NCI-H1436 treated with DMSO at 0.1 percent for 48 hours (cell line): ENCODE measurements around the gene CFDP1.
"Not testable (repeated sequence)": the region's sequence is repeated elsewhere in the genome, so short reads cannot be mapped to it uniquely, and the experiment has no call there.

ENCODE experiments used
- DNase-seq: peaks from one replicate; lab custom pipeline; 2025; lab: John Stamatoyannopoulos, UW

Gene CFDP1

GRCh38 chr16:75432828-75433731 is at the start of gene CFDP1:
Gene CFDP1 (minus strand): TSS chr16:75433503. CDS start chr16:75433352, 151 bp downstream.
- DNase-seq, result peak; percentile 74

GRCh38 chr16:75482434-75483205 is 49.3 kb upstream of the CFDP1 start:
- DNase-seq, result no peak

- DNase-seq, result no peak
These were observed 48.2 kb upstream of the CFDP1 start for GRCh38 chr16:75481475-75481874.

- DNase-seq, result no peak
These were observed 46.2 kb upstream of the CFDP1 start for GRCh38 chr16:75479421-75479990.

- DNase-seq, result no peak
These were observed 45.4 kb upstream of the CFDP1 start for GRCh38 chr16:75478480-75479345.

DNA sequence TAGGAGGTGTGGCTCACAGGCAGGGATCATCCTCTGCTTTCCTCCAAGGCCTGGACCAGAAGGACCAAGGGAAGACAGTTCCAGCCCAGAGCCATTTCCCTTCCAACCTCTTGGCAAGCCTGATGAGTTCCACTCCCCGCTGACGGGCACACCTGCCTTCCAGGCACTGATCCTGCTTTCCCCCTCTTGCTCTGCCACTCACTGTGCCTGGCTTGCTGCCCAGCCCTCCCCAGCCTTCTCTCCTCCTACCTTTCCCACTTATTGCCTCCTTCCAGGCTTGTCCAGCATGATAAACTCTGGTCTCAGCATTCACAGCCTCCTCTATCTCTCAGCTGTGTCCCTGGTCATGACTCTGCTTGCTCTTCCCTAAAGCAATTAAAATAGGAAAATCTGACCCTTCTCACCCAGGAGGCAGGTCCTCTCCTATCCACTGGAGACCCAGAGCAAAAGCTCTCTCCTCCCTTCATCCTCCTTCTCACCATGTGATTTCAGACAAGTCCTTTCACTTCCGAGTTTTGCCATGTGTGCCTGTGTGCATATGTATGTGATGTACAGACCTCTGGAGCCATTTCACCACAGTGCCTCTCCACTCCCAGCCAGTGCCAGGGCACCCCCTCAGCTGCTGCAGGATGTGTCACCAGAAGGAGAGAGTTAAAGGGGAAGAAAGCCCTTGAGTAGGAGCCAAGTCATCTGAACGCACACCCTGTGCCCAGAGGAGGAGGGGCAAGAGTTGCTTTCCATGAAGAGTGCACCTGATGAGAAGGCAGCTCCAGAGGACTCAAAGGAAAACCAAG is 44.6 kb upstream of the CFDP1 start:
- no peak for DNase-seq

GRCh38 chr16:75476817-75477216 is 43.5 kb upstream of the CFDP1 start:
- no peak for DNase-seq

DNA sequence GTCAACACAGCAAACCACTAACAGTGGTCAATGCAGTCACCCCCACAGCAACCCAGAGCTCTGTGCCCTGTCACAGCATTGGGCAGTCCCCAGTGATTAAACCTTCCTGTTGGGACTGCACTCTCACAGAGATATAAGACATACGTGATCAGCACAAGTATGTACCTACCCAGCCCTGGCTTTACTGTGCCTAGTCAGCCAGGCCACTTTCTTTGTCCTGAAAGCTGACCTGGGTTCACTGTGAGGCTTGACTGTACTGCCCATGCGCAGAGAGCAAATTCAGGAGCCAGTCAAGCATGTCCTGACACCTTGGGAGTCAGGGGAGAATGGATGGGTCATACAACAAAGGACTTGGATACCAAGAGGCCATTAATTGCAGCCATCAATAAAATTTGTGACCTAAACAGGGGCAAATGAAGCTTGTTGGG is 42.1 kb upstream of the CFDP1 start:
- no peak for DNase-seq

- DNase-seq, result no peak
These were observed 39.9 kb upstream of the CFDP1 start for GRCh38 chr16:75472908-75473877.

DNA sequence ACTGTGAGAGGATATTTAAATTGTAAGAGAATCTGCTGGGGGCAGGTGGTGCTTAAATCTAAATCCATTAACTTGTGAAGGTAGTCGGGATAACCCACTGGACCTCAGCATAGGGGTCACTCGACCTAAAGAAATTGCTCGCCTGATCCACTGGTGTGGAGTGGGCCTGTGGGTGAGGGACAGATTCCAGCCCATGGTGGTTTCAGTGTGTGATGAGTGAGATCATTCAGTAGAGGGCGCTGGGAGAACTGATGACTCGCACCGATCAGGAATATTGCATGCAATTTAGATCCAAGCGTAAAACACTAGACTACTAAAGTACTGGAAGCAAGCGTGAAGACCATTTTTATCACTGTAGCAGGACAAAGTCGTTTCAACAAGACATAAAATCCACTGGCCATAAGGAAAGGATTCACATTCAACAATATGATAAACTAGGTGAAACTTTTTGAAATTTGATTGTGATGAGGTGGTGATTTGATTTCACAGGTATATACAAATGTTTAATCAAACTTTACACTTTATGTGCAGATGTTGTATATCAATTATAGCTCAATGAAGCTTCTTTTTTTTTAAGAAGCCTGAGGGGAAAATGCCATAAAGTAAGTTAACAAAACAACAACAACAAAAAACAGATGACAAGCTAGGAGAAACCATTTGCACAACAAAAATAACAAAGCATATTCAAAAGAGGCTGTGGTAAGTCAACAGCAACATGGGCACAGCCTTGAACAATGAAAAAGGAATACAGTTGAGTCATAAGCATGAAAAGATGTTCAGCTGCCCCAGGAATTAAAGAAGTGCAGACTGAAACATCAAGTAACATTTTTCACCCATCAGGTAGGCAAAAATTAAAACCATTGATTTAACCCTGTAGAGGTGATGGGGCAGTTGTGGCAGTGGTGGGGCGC is 38.7 kb upstream of the CFDP1 start:
- DNase-seq, result no peak

DNA sequence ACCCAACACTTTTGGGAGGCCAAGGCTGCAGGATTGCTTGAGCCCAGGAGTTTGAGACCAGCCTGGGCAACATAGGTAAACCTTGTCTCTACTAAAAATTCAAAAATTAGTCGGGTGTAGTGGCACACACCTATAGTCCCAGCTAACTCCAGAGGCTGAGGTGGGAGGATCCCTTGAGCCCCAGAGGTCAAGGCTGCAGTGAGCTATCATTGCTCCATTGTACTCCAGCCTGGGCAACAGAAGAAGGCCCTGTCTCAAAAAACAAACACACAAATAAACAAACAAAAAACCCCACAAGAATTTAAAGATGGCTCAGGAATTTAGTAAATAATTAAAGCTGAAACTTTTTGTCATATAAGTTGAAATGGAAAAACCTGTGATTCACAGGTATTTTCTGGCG is 33.5 kb upstream of the CFDP1 start:
- no peak for DNase-seq

- peak; percentile 92 for DNase-seq
These were observed 31.0 kb upstream of the CFDP1 start, which contains the start of gene TMEM170A for GRCh38 chr16:75464122-75464918. Gene TMEM170A (minus strand): TSS chr16:75464689. CDS start chr16:75464600, 89 bp downstream.

- DNase-seq, result not testable (repeated sequence)
These were observed 30.3 kb upstream of the CFDP1 start for GRCh38 chr16:75463389-75464121.

- no peak for DNase-seq
These were observed 29.5 kb upstream of the CFDP1 start for GRCh38 chr16:75462806-75463205.

GRCh38 chr16:75461575-75461974 is 28.3 kb upstream of the CFDP1 start:
- DNase-seq, result no peak

GRCh38 chr16:75460446-75460845 is 27.1 kb upstream of the CFDP1 start:
- no peak for DNase-seq

DNA sequence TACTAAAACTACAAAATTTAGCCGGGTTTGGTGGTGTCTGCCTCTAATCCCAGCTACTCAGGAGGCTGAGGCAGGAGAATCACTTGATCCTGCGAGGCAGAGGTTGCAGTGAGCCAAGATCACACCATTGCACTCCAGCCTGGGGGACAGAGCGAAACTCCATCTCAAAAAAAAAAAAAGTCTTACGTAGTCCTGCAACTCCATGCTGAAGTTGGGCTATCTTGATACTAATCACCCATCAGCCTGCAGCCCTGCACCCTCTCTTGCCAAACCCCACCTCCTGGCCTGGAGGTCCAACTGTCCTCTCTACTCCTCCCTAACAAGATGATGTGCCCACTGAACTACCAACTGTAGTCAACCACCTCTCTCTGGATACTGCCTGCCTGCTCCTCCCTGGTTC is 26.4 kb upstream of the CFDP1 start:
- no peak for DNase-seq
